ENCODE measurements around the gene TMEM201. TPM values are rescaled to one million over a fixed set of nuclear protein-coding genes. Genes with fewer than 3 reads are reported as not detected.

The TMEM201 gene
- total and polyA plus RNA-seq, 2 of the 13 experiments (the other 11 are each of a cell fraction or from before 2014, with no cell fraction given) = 1.5 to 8.2 TPM

DNA sequence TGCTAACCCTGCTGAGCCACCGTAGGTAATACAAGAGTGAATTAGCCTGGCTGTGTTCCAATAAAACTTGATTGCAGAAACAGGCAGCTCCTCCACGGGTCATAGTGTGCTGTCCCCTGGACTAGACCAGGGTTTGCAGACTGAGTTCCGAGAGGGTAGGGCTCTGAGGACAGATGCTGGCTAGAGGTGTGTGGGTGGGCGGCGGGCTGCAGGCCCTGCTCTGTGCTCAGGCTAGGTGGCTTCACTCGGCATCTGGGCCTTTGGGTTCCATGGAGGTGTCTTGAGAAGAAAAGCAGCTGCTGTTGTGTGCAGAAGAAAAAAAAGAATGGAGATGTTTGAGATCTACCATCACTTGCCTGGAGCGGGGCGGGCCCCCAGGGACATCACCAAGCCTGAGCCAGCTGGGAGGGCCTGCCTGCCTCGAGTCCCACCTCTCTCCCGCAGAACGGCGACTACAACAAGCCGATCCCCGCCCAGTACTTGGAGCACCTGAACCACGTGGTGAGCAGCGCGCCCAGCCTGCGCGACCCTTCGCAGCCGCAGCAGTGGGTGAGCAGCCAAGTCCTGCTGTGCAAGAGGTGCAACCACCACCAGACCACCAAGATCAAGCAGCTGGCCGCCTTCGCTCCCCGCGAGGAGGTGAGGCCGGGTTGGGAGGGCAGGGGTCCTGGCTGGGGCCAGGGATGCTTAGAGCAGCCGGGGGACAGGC lies 7.9 kb downstream of the TMEM201 start:
- ChIA-PET CTCF (ENCODE audit: low intra/inter-chr PET ratio, low total read pairs) (no interaction called here), POLR2A (no interaction called here)
- H3K9me3 ChIP-seq (ENCODE audit: low read length) = no peaks in the 10 kb centered on the region
- no peak for FAIRE-seq
- H3K27me3 ChIP-seq (ENCODE audit: control insufficient read depth in 1 of 2, insufficient read depth in 2 of 2, low read length in 2 of 2) = no peaks in the 10 kb centered on the region
- peaks cover 35% of the 10 kb centered on the region for H3K79me2 ChIP-seq (ENCODE audit: insufficient read depth, low read length)
- peaks cover 14 to 41% of the 10 kb centered on the region in 2 experiments; a peak in 4 of 5 replicates for H3K36me3 ChIP-seq (replicated peaks in 1 of 2; ENCODE audit: control insufficient read depth in 1 of 2, insufficient read depth in 2 of 2, low read length in 2 of 2)
- H3K4me3 ChIP-seq (replicated peaks in 1 of 3; ENCODE audit: insufficient read depth in 1 of 3, low read depth in 2 of 3, low read length in 3 of 3) = no peak overlapping the region
- no peak for DNase-seq (ENCODE audit: low spot score)
- no peak for TF ChIP-seq BHLHE40 (IDR thresholded peaks at IDR 0.05; ENCODE audit: low read length)
- TF ChIP-seq, protein P1, sequence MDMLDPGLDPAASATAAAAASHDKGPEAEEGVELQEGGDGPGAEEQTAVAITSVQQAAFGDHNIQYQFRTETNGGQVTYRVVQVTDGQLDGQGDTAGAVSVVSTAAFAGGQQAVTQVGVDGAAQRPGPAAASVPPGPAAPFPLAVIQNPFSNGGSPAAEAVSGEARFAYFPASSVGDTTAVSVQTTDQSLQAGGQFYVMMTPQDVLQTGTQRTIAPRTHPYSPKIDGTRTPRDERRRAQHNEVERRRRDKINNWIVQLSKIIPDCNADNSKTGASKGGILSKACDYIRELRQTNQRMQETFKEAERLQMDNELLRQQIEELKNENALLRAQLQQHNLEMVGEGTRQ (IDR thresholded peaks at IDR 0.05; ENCODE audit: low read depth, low read length) = no peak
- TF ChIP-seq, protein P1 (CRISPR knock-in tag; IDR thresholded peaks at IDR 0.05; ENCODE audit: borderline replicate concordance) = no peak
- no peak for ATAC-seq
- H4K20me1 ChIP-seq (ENCODE audit: insufficient read depth, low read length) = peaks cover 16% of the 10 kb centered on the region
- TSS peak; percentile 34 for BruUV-seq (replicated peaks)
- H3K27ac ChIP-seq (ENCODE audit: extremely low read length, insufficient read depth, low read length) = no peak overlapping the region
- H2AFZ ChIP-seq (ENCODE audit: low read length) = no peak overlapping the region
- 95% methylated on average over 21 of the region's 27 CpGs for WGBS (ENCODE audit: low lambda C conversion rate)
- no peak overlapping the region for H3K9ac ChIP-seq (ENCODE audit: insufficient read depth, low read depth, low read length)
- intact Hi-C loops (cut with micrococcal nuclease; ENCODE audit: unreplicated experiment) (no loop called here), in situ Hi-C loops (cut with HindIII; ENCODE audit: extremely low pct_ligation_motif_present, low pct_unique_long_range_greater_than_20kb) (no loop called here)
- H3K4me2 ChIP-seq (ENCODE audit: low read depth, low read length) = no peak overlapping the region
- H3K4me1 ChIP-seq (ENCODE audit: insufficient read depth, low read length) = peaks cover 29% of the 10 kb centered on the region
